Stomach (tissue), 9 donors: ENCODE measurements around the gene GPR135. TPM values are rescaled to one million over a fixed set of nuclear protein-coding genes. Genes with fewer than 3 reads are reported as not detected.

Experiments used
- DNase-seq, 2 donors: peaks; one replicate each; pipeline versions ENCODE4 v3.0.0 to v3.0.0-alpha.2; 2013 to 2019
- H3K27ac ChIP-seq, 5 donors: fragments of 200-600 bp in 4 of 5; sonication (generic) in 4 of 5; one replicate each; pipeline ENCODE4 v1.5.1; 2013 to 2019; ENCODE audit warnings: mild to moderate bottlenecking in 1 of 5, moderate library complexity in 1 of 5
- H3K27me3 ChIP-seq, 3 donors: fragments of 200-600 bp; sonication (generic); one replicate each; pipeline ENCODE4 v1.5.1; 2017 to 2019; ENCODE audit warnings: mixed run types in 1 of 3
- H3K36me3 ChIP-seq, 4 donors: fragments of 200-600 bp; sonication (generic); 1 replicate in 3 of 4; 2 replicates in 1 of 4; pipeline ENCODE4 v1.5.1; 2016 to 2019
- H3K4me1 ChIP-seq, 4 donors: fragments of 200-600 bp; sonication (generic); one replicate each; pipeline ENCODE4 v1.5.1; 2016 to 2019
- H3K4me3 ChIP-seq, 4 donors: fragments of 200-600 bp; sonication (generic) in 3 of 4; one replicate each; pipeline ENCODE4 v1.5.1; 2016 to 2019; ENCODE audit warnings: mild to moderate bottlenecking in 1 of 4
- H3K9me3 ChIP-seq, 4 donors: fragments of 200-600 bp; sonication (generic); one replicate each; pipeline ENCODE4 v1.5.1; 2016 to 2019
- EP300 ChIP-seq: sonication (generic); formaldehyde crosslinking; IDR thresholded peaks from one replicate; pipeline ENCODE4 v1.6.1; 2017; ENCODE audit warnings: antibody characterized with exemption
- POLR2A ChIP-seq, 4 donors: fragments of 450-650 bp; IDR thresholded peaks; one replicate each; pipeline ENCODE4 v1.6.1; 2016; ENCODE audit warnings: antibody characterized with exemption in 4 of 4, control low read depth in 2 of 4, mild to moderate bottlenecking in 1 of 4, moderate library complexity in 1 of 4
- POLR2AphosphoS5 ChIP-seq, 3 donors: sonication (generic); formaldehyde crosslinking; IDR thresholded peaks; one replicate each; pipeline ENCODE4 v1.6.1; 2016; ENCODE audit warnings: antibody characterized with exemption in 3 of 3
- WGBS, 5 donors: extraction: QIAGEN DNeasy Blood & Tissue Kit in 3 of 5; methylation state at CpG; one replicate each; pipeline versions ENCODE4 v1.1.5 to v1.1.7; 2013 to 2018; 5-methylcytosine and 5-hydroxymethylcytosine counted together
- intact Hi-C: fragments of 100-400 bp; cut with DNase I; formaldehyde crosslinking; loops from one replicate; pipeline ENCODE4 v1.15.1; 2023; ENCODE audit warnings: low total_unique reads
- polyA plus RNA-seq, 3 donors: library from polyadenylated mRNA; stranded (reverse); fragments of 200-250 nt; gene quantifications; one replicate each; pipeline ENCODE4 v1.2.3, GENCODE V29; 2013
- total RNA-seq, 5 donors: library from RNA; depleted of rRNA; stranded (reverse); fragments of >200 nt; gene quantifications; one replicate each; pipeline versions ENCODE4 v1.1.0 to v1.2.3, GENCODE V29; 2014 to 2016
- TF ChIP-seq, protein P1 (sequence below), 7 experiments: fragments of 450-650 bp in 4 of 7; fragments of 200-600 bp in 3 of 7; sonication (generic) in 3 of 7; IDR thresholded peaks; one replicate each; pipeline ENCODE4 v1.5.1; 2016 to 2019; ENCODE audit warnings: antibody characterized with exemption in 7 of 7, control low read depth in 2 of 7, mild to moderate bottlenecking in 1 of 7
- donor health status: healthy with polysubstance abuse.
- donor health status: Bipolar disorder and iron deficiency.
- donor health status: healthy.

The GPR135 gene
- total and polyA plus RNA-seq, 8 donors: 0.15 to 5.5 (median 0.87) TPM

DNA sequence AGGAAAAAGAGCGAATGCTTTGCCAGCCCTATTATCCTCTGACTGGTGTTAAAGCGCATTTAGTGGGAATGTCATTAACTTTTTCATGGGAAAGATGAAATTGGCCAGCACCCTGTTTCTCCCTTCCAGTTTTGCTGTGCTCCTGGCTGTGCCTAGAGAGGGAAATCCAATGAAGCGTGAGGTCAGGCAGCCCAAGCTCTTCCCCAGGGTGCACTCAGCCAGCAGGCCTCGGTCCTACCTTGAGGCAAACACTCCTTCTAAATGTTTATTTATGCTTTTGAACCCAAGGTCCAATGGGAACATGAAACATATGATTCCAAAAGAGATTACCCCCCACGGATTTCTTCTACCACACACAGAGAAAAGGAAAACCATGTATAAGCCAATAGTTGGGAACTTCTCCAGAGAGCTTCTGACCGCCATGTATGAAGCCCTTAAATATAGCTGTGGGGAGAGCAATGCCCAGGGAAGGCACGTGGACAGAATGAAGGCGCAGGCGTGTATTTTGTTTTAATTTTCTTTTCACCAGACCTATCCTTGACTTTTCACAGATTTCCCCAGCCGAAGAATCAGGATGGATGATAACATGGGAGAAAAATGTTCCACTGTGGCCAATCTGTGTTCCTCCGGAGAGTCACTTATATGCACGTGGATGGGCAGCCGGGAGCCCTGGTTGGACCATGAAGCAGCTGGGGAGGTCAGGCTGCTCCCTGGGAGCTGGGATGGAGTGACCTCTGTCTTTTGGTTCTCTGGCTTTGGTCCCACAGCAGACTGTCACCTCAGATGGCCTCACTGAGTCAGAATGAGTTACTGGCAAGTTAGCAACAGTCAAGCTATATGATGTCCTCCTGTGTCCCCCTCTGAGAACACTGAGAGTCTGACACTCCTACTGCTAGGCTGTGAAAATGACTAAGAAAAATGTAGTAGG, 37.3 kb downstream of the GPR135 start:
- Histone ChIP-seq H3K27ac (no peak overlapping the region), H3K27me3 (no peaks in the 10 kb centered on the region), H3K9me3 (no peaks in the 10 kb centered on the region), H3K4me3 (no peak overlapping the region), H3K36me3 (no peaks in the 10 kb centered on the region), H3K4me1 (peaks cover 0 to 5% (median 2%) of the 10 kb centered on the region in 4 donors)
- DNase-seq: no peak
- intact Hi-C loops: no loop called here
- 65 to 83% (median 80%) methylated on average over 13 of the region's 13 CpGs for WGBS, 5 donors
- TF ChIP-seq POLR2AphosphoS5 (IDR thresholded peaks at IDR 0.05) (no peak), EP300 (no peak), POLR2A (IDR thresholded peaks at IDR 0.05) (no peak)
- TF ChIP-seq, protein P1, sequence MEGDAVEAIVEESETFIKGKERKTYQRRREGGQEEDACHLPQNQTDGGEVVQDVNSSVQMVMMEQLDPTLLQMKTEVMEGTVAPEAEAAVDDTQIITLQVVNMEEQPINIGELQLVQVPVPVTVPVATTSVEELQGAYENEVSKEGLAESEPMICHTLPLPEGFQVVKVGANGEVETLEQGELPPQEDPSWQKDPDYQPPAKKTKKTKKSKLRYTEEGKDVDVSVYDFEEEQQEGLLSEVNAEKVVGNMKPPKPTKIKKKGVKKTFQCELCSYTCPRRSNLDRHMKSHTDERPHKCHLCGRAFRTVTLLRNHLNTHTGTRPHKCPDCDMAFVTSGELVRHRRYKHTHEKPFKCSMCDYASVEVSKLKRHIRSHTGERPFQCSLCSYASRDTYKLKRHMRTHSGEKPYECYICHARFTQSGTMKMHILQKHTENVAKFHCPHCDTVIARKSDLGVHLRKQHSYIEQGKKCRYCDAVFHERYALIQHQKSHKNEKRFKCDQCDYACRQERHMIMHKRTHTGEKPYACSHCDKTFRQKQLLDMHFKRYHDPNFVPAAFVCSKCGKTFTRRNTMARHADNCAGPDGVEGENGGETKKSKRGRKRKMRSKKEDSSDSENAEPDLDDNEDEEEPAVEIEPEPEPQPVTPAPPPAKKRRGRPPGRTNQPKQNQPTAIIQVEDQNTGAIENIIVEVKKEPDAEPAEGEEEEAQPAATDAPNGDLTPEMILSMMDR (IDR thresholded peaks at IDR 0.05): no peak

GRCh38 chr14:59425322-59425935, 39.8 kb downstream of the GPR135 start:
- DNase-seq: peak in 1 of 2 donors; percentile 61

DNA sequence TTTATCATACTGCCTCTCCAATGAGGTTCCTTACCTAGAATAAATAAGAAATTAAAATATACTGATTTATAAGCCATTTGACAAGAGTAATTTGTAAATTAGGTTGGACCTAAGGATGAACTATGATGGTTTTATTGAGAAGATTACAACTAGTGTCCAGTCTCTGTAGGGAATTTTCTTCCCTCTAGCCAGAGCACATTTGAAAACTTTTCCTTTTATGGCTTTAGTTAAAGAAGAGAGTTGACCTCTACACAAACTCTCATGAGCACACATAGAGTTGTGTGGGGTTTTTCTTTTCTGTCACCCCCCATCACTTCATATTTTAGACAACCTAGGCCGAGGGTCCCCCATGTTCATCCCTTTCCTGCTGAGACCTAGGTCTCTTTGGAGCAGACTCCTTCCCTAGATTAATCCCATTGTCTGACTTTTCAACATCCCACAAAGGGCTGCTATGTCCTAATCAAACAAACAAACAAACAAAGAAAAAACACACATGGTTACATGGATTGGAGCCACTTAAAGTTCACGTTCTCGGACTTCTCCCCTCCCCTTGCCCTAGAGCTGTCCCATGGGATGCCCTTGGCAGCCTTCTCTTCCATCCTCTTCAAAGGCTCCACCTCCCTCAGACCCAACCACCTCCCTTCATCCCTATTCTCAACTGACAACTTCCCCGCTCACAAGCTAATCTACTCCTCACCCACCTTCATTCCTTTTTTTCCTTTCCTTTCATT, 40.7 kb downstream of the GPR135 start:
- H3K36me3 ChIP-seq: no peaks in the 10 kb centered on the region
- no peak overlapping the region for H3K4me3 ChIP-seq
- no peak overlapping the region for H3K27ac ChIP-seq
- H3K9me3 ChIP-seq: no peaks in the 10 kb centered on the region
- H3K4me1 ChIP-seq: peaks cover 0 to 9% (median 3%) of the 10 kb centered on the region in 4 donors
- WGBS, 5 donors: 46 to 58% (median 53%) methylated on average over 4 of the region's 4 CpGs
- TF ChIP-seq POLR2A (IDR thresholded peaks at IDR 0.05) (no peak), EP300 (no peak), POLR2AphosphoS5 (IDR thresholded peaks at IDR 0.05) (no peak)
- TF ChIP-seq, protein P1 (IDR thresholded peaks at IDR 0.05): no peak
- no peaks in the 10 kb centered on the region for H3K27me3 ChIP-seq
- intact Hi-C loops: no loop called here
- DNase-seq: peak in 1 of 2 donors; percentile 67

More at GRCh38 chr14:59425322-59425935, 39.8 kb downstream of the GPR135 start:
- no peak for TF ChIP-seq POLR2A (IDR thresholded peaks at IDR 0.05)
- TF ChIP-seq EP300: no peak
- TF ChIP-seq POLR2AphosphoS5 (IDR thresholded peaks at IDR 0.05): no peak
- TF ChIP-seq, protein P1 (IDR thresholded peaks at IDR 0.05): no peak
- Histone ChIP-seq H3K36me3 (no peaks in the 10 kb centered on the region), H3K27me3 (no peaks in the 10 kb centered on the region), H3K4me1 (peaks cover 0 to 9% (median 3%) of the 10 kb centered on the region in 4 donors), H3K9me3 (no peaks in the 10 kb centered on the region), H3K27ac (no peak overlapping the region), H3K4me3 (no peak overlapping the region)
- intact Hi-C loops: no loop called here
- WGBS, 5 donors: 41 to 57% (median 50%) methylated on average over 3 of the region's 3 CpGs
